HG03565 (cell line): ENCODE measurements around the gene PDE4B.
"Not testable (repeated sequence)": the region's sequence is repeated elsewhere in the genome, so short reads cannot be mapped to it uniquely, and the experiment has no call there.

Experiments used
- ATAC-seq: cut with Tn5 transposase; IDR thresholded peaks from one replicate; pipeline ENCODE4 v1.9.1; 2021; ENCODE audit warnings: mild to moderate bottlenecking, moderate library complexity; ENCODE audit not compliant: unreplicated experiment

The PDE4B gene

DNA sequence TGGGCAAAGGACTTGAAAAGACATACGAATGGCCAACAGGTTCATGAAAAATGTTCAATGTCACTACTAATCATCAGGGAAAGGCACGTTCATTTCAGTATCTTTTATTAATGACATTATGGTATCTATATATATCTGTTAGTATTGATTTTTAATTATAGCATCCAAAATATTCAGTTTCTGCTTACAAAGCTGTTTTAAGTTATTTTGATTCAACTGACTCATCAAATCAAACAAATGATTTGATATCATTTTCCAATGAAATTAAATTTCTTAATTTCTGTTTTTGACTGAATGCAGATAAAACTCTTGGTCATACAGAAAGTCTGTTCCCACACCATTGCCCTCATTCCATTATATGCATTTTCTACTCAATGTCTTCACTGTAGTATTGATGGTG, 315.9 kb downstream of the PDE4B start:
- no peak for ATAC-seq

GRCh38 chr1:66112744-66113400, 320.2 kb downstream of the PDE4B start:
- no peak for ATAC-seq

DNA sequence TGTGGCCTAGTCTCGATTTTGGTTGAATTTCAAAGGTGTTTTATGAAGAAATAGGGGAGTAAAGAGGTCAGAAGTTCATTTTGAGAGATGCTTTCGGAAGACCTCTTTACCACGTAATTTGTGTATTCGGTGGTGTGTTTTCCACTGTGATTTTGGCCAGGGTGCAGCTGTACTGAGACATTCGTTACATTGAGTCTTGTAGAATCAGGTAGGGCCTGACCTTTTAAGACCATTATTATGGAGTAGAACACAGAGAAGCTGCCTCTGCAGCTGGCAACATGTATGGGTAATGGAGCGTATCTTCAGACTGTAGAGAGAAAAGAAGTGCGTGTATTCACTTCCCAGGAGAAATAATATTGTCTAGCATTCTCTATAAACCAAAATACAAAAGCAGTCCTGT, 326.5 kb downstream of the PDE4B start:
- peak; percentile 79 for ATAC-seq

- no peak for ATAC-seq
These were observed 332.0 kb downstream of the PDE4B start for GRCh38 chr1:66124670-66125069.

GRCh38 chr1:66128641-66129040, 335.9 kb downstream of the PDE4B start:
- ATAC-seq = not testable (repeated sequence)

DNA sequence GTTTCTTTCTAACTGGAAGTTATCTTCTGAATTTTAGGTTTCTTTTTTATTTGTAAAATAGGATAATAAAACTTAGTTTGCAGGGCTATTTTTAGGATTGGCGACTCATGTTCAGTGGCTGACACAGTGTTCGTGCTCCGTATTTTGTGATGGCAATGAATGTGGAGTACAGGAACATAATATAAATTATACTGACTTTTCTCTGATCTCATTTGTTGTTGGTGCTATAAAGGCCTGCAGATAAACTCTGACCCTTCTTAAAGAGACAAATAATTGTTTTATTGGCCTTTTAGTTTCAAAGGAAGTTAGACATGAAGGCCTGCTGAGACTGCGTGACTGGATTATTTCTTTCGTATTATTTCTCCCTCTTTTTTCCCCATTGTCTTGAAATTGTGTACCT, 339.6 kb downstream of the PDE4B start:
- ATAC-seq = no peak

DNA sequence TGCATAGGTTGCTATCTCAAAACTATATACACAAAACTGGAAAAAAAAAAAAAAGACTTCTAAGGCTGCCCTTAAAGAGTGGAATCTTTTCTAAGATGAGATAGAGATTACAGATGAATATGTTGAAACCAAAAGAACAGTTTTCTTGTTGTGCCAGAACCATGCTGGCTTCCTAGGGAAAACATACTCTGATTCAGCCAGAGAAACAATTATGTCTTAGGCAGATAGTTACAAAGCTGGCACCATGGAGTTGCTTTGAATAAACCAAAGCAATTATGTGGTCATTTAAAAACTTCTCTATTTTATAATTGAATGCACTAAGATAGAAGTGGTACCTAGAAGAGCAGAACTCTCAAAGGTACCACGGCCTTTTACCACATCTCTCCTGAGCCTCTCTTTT, 341.3 kb downstream of the PDE4B start:
- no peak for ATAC-seq

- no peak for ATAC-seq
These were observed 342.5 kb downstream of the PDE4B start for GRCh38 chr1:66135161-66135560.

GRCh38 chr1:66136423-66136822, 343.7 kb downstream of the PDE4B start:
- ATAC-seq = not testable (repeated sequence)

DNA sequence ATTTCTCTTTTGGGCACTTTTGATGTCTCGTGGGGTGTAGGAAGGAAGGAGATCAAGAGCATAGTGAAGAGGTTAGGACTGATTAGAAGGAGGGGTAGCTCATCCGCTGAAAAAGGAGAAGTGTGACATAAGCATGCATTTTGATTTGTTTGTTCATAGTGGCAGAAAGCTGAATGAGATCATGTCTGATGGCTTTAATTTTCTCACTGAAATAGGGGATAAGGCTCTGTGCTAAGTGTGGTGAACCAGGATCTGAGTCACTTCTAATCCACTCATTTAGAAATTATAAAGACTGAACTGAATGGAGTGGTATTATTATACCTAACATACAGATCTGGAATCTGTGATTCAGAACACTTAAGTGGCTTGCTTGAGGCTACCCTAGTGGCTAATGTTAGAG, 344.5 kb downstream of the PDE4B start:
- ATAC-seq = no peak

DNA sequence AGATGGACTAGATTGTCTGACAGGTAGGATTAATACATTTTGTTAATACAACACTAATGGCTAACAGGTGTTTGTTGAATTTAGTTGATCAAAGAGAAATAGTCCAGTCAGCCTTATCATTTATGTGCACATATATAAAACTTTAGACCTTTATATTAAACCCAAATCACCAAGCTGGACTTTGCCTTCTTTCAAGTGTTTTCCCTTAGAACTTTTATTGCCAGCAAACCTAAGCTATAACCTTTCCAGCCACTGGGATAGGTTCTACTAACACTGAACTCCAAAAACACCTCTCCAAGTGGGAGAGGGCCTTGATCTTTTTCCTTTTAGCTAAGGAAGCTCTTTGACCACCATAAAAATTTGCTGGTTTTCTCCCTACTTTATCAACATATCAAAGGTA, 345.9 kb downstream of the PDE4B start:
- no peak for ATAC-seq

DNA sequence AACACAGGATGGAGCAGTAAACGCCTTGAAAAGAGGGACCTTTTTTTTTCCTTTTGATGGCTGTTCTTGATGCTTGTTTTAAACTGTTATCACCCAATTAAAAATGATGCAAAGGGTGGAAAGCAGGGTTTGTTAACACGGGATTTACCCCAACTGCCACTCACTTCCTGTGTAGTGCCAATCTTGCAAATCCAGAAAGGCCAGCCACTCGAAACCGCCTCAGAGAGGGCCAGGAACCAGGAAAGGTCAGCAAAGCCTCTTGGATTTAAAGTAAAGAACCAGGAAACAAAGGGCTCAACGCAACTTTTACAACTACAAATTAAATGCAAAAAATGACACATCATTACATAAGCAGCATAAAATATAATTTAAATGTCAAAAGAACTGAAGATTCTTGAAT, 347.4 kb downstream of the PDE4B start:
- no peak for ATAC-seq

DNA sequence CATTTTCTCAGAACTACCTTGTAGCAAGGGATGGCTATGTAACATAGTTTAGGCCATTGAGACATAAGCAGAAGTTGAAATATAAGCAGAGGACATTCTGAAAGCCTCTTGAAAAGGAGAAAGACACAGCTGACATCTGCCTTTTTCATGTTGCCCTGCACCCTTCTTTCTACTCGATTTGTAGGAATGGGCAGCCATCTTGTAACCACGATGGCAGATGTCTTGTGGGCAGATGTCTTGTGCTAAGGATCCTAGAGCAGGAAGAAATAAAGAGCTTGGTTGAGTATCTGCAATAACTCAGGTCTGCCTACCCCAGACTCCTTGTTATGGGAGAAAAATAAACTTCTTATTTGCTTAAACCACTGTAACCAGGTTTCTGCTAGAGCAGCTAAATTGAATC, 351.0 kb downstream of the PDE4B start:
- no peak for ATAC-seq

DNA sequence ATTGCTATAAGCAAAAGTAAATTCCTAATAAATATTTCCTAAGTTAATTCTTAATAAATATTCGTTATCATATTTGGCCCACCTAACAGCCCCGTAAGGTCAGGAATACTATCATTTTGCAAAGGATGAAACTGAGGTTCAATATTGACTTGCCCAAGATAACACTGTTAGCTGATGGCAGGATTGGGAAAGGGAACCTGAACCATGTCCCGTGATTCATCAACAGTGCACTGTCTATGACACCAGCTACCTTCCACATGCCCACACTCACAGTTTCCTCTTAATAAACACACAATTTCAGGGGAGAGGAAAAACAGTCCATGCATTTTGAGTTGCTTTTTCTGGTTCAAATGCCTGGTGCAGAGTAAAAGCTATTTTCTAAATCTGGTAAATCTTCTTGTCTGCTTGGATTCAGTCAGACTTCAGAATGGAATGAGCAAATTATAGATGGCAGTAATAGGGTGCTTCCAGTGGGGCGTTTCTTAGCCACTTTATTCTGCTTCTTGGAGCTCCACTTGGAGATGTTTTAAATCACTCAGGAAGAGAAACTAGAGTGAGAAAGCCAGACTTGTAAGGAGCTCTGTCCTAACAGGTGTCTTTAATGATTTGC, 354.6 kb downstream of the PDE4B start:
- no peak for ATAC-seq

GRCh38 chr1:66152034-66152433, 359.3 kb downstream of the PDE4B start:
- ATAC-seq = no peak

- no peak for ATAC-seq
These were observed 361.7 kb downstream of the PDE4B start for GRCh38 chr1:66154394-66154793.

GRCh38 chr1:66156144-66156543, 363.4 kb downstream of the PDE4B start:
- ATAC-seq = no peak

- no peak for ATAC-seq
These were observed 367.1 kb downstream of the PDE4B start for GRCh38 chr1:66159800-66160199.

DNA sequence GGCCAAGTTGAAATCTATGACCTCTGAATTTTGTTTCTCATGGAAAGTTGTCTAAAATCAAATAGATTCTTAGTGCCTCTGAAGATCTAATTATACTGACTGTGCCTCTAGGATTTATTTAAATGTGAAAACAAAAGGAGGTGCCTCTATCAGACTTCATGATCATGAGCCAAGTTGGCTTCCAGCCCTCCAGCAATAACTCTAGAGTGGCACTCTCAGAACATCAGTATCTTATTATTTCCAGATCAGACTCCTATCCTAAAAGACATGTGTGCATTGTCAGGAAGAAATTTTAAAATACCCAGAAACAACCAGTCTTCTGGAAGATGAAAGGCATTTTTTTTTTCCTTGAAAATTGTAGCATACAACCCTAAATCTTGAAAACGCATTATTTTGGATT, 368.0 kb downstream of the PDE4B start:
- no peak for ATAC-seq

DNA sequence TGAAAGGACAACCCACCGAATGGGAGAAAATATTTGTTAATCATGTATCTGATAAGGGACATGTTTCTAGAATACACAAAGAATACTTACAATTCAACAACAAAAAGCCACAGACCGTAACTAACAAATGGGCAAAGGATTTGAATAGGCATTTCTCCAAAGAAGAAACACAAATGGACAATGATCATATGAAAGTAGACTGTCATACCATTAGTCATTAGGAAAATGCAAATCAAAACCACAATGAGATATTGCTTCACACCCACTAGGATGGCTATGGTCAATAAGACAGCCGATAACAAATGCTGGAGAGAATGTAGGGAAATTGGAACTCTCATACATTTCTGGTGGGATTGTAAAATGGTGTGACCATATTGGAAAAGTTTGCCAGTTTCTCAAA, 374.1 kb downstream of the PDE4B start:
- ATAC-seq = no peak

GRCh38 chr1:66167267-66167666, 374.6 kb downstream of the PDE4B start:
- ATAC-seq = no peak

DNA sequence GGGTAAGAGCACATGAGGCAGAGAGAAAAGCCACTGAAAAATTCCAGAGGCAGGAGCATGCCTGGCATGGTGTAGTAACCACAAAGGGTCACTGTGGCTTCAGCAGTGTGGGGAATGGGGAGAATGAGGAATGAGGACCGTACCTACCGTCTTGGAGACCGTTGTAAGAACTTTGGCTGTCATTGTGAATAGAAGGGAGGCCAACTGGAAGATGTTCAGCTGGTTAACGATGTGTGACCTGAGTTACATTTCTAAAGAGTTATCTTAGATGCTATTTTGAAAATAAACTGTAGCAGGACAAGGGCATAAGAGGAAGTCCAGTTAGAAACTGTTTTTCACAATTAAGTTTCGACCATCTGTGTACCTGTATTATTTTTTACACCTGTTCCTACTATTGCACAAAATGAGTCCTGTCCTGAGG, 375.8 kb downstream of the PDE4B start:
- ATAC-seq = no peak
